NK-92 treated with Interleukin-12 subunit alpha and Interleukin-12 subunit beta, amount 100 ng/mL, for 24 hours (cell line): ENCODE results near the gene MTTP.

Source experiments
- DNase-seq: peaks from one replicate; lab custom pipeline; 2025; lab: John Stamatoyannopoulos, UW

MTTP gene

GRCh38 chr4:99670409-99671073 lies 95.9 kb downstream of the MTTP start:
- no peak for DNase-seq
